ENCODE results near the gene CAPN15. TPM values are rescaled to one million over a fixed set of nuclear protein-coding genes. Genes with fewer than 3 reads are reported as not detected.

CAPN15 gene
- total RNA-seq, 4 donors from 2014 or later, result 22.3 to 37.8 (median 27.4) TPM

- ATAC-seq (no peak), DNase-seq (no peak)
- H3K27me3 ChIP-seq, result no peaks in the 10 kb centered on the region
- H3K36me3 ChIP-seq, result peaks cover 0 to 33% of the 10 kb centered on the region in 2 donors
- no peak for TF ChIP-seq CTCF (IDR thresholded peaks at IDR 0.05 in 4 of 5, conservative IDR thresholded peaks at IDR 0.05 in 1 of 5)
- TF ChIP-seq POLR2A (IDR thresholded peaks at IDR 0.05), result no peak
- H3K27ac ChIP-seq, result no peak overlapping the region
- in situ Hi-C loops (cut with MboI; ENCODE audit: low sequenced_read_pairs in 4 of 4), result no loop called here
- H3K4me1 ChIP-seq, result no peaks in the 10 kb centered on the region
- intact Hi-C loops (cut with DNase I; ENCODE audit: low total_unique reads), result no loop called here
- H3K4me3 ChIP-seq, result no peak overlapping the region
- H3K9me3 ChIP-seq, result no peaks in the 10 kb centered on the region
Measured at GRCh38 chr16:507996-508395, 19.5 kb upstream of the CAPN15 start.

- in situ Hi-C loops (cut with MboI; ENCODE audit: low sequenced_read_pairs in 4 of 4), result no loop called here
- no peak for TF ChIP-seq CTCF (IDR thresholded peaks at IDR 0.05 in 4 of 5, conservative IDR thresholded peaks at IDR 0.05 in 1 of 5)
- no peak for TF ChIP-seq POLR2A (IDR thresholded peaks at IDR 0.05)
- Histone ChIP-seq H3K27ac (no peak overlapping the region), H3K4me3 (no peak overlapping the region), H3K27me3 (no peaks in the 10 kb centered on the region), H3K9me3 (no peaks in the 10 kb centered on the region), H3K36me3 (peaks cover 0 to 32% of the 10 kb centered on the region in 2 donors), H3K4me1 (no peaks in the 10 kb centered on the region)
- intact Hi-C loops (cut with DNase I; ENCODE audit: low total_unique reads), result no loop called here
- DNase-seq (no peak), ATAC-seq (peak in 1 of 2 donors; percentile 46)
Measured at GRCh38 chr16:508884-509736, 18.4 kb upstream of the CAPN15 start.

GRCh38 chr16:510066-510825 is 17.3 kb upstream of the CAPN15 start:
- Histone ChIP-seq H3K27ac (no peak overlapping the region), H3K36me3 (peaks cover 0 to 40% of the 10 kb centered on the region in 2 donors), H3K4me3 (no peak overlapping the region), H3K9me3 (no peaks in the 10 kb centered on the region), H3K27me3 (no peaks in the 10 kb centered on the region), H3K4me1 (no peaks in the 10 kb centered on the region)
- TF ChIP-seq POLR2A (IDR thresholded peaks at IDR 0.05) (no peak), CTCF (IDR thresholded peaks at IDR 0.05 in 4 of 5, conservative IDR thresholded peaks at IDR 0.05 in 1 of 5) (no peak)
- DNase-seq, result no peak
- intact Hi-C loops (cut with DNase I; ENCODE audit: low total_unique reads) (no loop called here), in situ Hi-C loops (cut with MboI; ENCODE audit: low sequenced_read_pairs in 4 of 4) (no loop called here)
- no peak for ATAC-seq

GRCh38 chr16:512802-513201 is 14.7 kb upstream of the CAPN15 start:
- no peak for ATAC-seq
- Histone ChIP-seq H3K4me3 (no peak overlapping the region), H3K9me3 (no peaks in the 10 kb centered on the region), H3K4me1 (no peaks in the 10 kb centered on the region), H3K27me3 (no peaks in the 10 kb centered on the region), H3K36me3 (peaks cover 0 to 50% of the 10 kb centered on the region in 2 donors), H3K27ac (no peak overlapping the region)
- in situ Hi-C loops (cut with MboI; ENCODE audit: low sequenced_read_pairs in 4 of 4), result no loop called here
- DNase-seq, result no peak
- TF ChIP-seq POLR2A (IDR thresholded peaks at IDR 0.05) (no peak), CTCF (IDR thresholded peaks at IDR 0.05 in 4 of 5, conservative IDR thresholded peaks at IDR 0.05 in 1 of 5) (no peak)
- intact Hi-C loops (cut with DNase I; ENCODE audit: low total_unique reads), result no loop called here
